OCI-LY1 (cell line): ENCODE data around the gene SLC6A19.

ENCODE experiments used
- H2AFZ ChIP-seq: fragments of 200-600 bp; sonication (generic), shearing (Covaris generic); 2 replicates; pipeline ENCODE4 v1.6.0; 2014; ENCODE audit warnings: antibody characterized with exemption, mild to moderate bottlenecking, low read length
- H3F3A ChIP-seq: fragments of 200-600 bp; sonication (generic), shearing (Covaris generic); 2 replicates; pipeline ENCODE4 v1.6.0; 2014; ENCODE audit warnings: mild to moderate bottlenecking, antibody characterized with exemption, low read length, moderate library complexity; ENCODE audit not compliant: insufficient read depth
- H3K27ac ChIP-seq: fragments of 200-600 bp; sonication (generic); 2 replicates; pipeline ENCODE4 v1.5.1; 2014; ENCODE audit warnings: low read length, mixed run types, mild to moderate bottlenecking, low read depth; ENCODE audit not compliant: poor library complexity, severe bottlenecking
- H3K27me3 ChIP-seq: fragments of 200-600 bp; sonication (generic); 2 replicates; pipeline ENCODE4 v1.6.0; 2014; ENCODE audit warnings: antibody characterized with exemption, mild to moderate bottlenecking, low read length, moderate library complexity; ENCODE audit not compliant: insufficient read depth
- H3K36me3 ChIP-seq: fragments of 200-600 bp; sonication (generic); 2 replicates; pipeline ENCODE4 v1.6.1; 2014; ENCODE audit warnings: mild to moderate bottlenecking, antibody characterized with exemption, low read length, moderate library complexity, mixed read lengths; ENCODE audit not compliant: insufficient read depth
- H3K4me1 ChIP-seq: fragments of 200-600 bp; sonication (generic); 2 replicates; pipeline ENCODE4 v1.5.1; 2014; ENCODE audit warnings: mild to moderate bottlenecking, low read length, moderate library complexity; ENCODE audit not compliant: insufficient read depth, severe bottlenecking
- H3K4me2 ChIP-seq: fragments of 200-600 bp; sonication (generic), shearing (Covaris generic); 2 replicates; pipeline ENCODE4 v1.6.1; 2014; ENCODE audit warnings: low read length
- H3K4me3 ChIP-seq: fragments of 200-600 bp; sonication (generic); 2 replicates; pipeline ENCODE4 v1.5.1; 2014; ENCODE audit warnings: low read length, low read depth, mild to moderate bottlenecking, mixed read lengths; ENCODE audit not compliant: poor library complexity, severe bottlenecking
- H3K79me2 ChIP-seq: fragments of 200-600 bp; shearing (Covaris generic); 2 replicates; pipeline ENCODE4 v1.6.1; 2016; ENCODE audit warnings: mixed run types, low read length, mixed read lengths; ENCODE audit not compliant: insufficient read depth
- H3K9ac ChIP-seq: fragments of 200-600 bp; sonication (generic), shearing (Covaris generic); 2 replicates; pipeline ENCODE4 v1.6.1; 2014; ENCODE audit warnings: mild to moderate bottlenecking, low read length, mixed read lengths
- H3K9me2 ChIP-seq: fragments of 200-600 bp; sonication (generic), shearing (Covaris generic); 2 replicates; pipeline ENCODE4 v1.6.1; 2014; ENCODE audit warnings: low read depth, mild to moderate bottlenecking, low read length, mixed read lengths
- H3K9me3 ChIP-seq: fragments of 200-600 bp; shearing (Covaris generic); 2 replicates; pipeline ENCODE4 v1.6.1; 2014; ENCODE audit warnings: low read length, mixed read lengths
- H4K20me1 ChIP-seq: fragments of 200-600 bp; sonication (generic), shearing (Covaris generic); 2 replicates; pipeline ENCODE4 v1.6.0; 2016; ENCODE audit warnings: mild to moderate bottlenecking, low read length; ENCODE audit not compliant: insufficient read depth
- EZH2 ChIP-seq: fragments of 200-600 bp; sonication (generic), shearing (Covaris generic); IDR thresholded peaks from 2 replicates; pipeline ENCODE4 v1.8.0; 2017; ENCODE audit warnings: borderline replicate concordance, mixed run types, mild to moderate bottlenecking, antibody characterized with exemption, low read length, moderate library complexity, mixed read lengths
- TF ChIP-seq, protein P1 (sequence below): fragments of 200-600 bp; sonication (generic), shearing (Covaris generic); IDR thresholded peaks from 2 replicates; pipeline ENCODE4 v1.5.1; 2017; ENCODE audit warnings: mild to moderate bottlenecking, antibody characterized with exemption, low read length, moderate library complexity, mixed read lengths

SLC6A19 gene

GRCh38 chr5:1274471-1274870, 73.1 kb downstream of the SLC6A19 start:
- H3F3A ChIP-seq = no peaks in the 10 kb centered on the region
- no peaks in the 10 kb centered on the region for H4K20me1 ChIP-seq
- H2AFZ ChIP-seq = no peak overlapping the region
- H3K4me3 ChIP-seq = no peak overlapping the region
- no peaks in the 10 kb centered on the region for H3K4me1 ChIP-seq
- peaks cover 70% of the 10 kb centered on the region for H3K36me3 ChIP-seq
- no peak overlapping the region for H3K9ac ChIP-seq
- H3K9me2 ChIP-seq = no peaks in the 10 kb centered on the region
- no peaks in the 10 kb centered on the region for H3K79me2 ChIP-seq
- H3K9me3 ChIP-seq = no peaks in the 10 kb centered on the region
- H3K27ac ChIP-seq = no peak overlapping the region
- TF ChIP-seq, protein P1, sequence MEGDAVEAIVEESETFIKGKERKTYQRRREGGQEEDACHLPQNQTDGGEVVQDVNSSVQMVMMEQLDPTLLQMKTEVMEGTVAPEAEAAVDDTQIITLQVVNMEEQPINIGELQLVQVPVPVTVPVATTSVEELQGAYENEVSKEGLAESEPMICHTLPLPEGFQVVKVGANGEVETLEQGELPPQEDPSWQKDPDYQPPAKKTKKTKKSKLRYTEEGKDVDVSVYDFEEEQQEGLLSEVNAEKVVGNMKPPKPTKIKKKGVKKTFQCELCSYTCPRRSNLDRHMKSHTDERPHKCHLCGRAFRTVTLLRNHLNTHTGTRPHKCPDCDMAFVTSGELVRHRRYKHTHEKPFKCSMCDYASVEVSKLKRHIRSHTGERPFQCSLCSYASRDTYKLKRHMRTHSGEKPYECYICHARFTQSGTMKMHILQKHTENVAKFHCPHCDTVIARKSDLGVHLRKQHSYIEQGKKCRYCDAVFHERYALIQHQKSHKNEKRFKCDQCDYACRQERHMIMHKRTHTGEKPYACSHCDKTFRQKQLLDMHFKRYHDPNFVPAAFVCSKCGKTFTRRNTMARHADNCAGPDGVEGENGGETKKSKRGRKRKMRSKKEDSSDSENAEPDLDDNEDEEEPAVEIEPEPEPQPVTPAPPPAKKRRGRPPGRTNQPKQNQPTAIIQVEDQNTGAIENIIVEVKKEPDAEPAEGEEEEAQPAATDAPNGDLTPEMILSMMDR = no peak
- no peak for TF ChIP-seq EZH2
- H3K27me3 ChIP-seq = no peaks in the 10 kb centered on the region
- no peak overlapping the region for H3K4me2 ChIP-seq
